GM12878 (cell line): Measurements from ENCODE around the gene ADGRB2. TPM values are rescaled to one million over a fixed set of nuclear protein-coding genes. Genes with fewer than 3 reads are reported as not detected.

Source experiments
- CBX5 ChIP-seq: sonication (generic); IDR thresholded peaks from 2 replicates; pipeline ENCODE4 v1.6.1; 2016; ENCODE audit warnings: low read depth, moderate library complexity, mild to moderate bottlenecking, inconsistent platforms
- EGR1 ChIP-seq, 2 experiments: IDR thresholded peaks; 1 replicate in 1 of 2; 2 replicates in 1 of 2; pipeline ENCODE4 v1.6.1; 2011 to 2012; ENCODE audit warnings: low read depth in 2 of 2, low read length in 2 of 2, borderline replicate concordance in 1 of 2, mild to moderate bottlenecking in 1 of 2, moderate library complexity in 1 of 2
- MEF2B ChIP-seq: fragments of 450-650 bp; IDR thresholded peaks from 2 replicates; pipeline ENCODE4 v1.6.1; 2018; ENCODE audit warnings: mild to moderate bottlenecking, moderate library complexity; ENCODE audit not compliant: partially characterized antibody, poor library complexity, severe bottlenecking
- NFYA ChIP-seq: IDR thresholded peaks from 2 replicates; pipeline ENCODE4 v1.6.1; 2011; ENCODE audit warnings: low read depth, mild to moderate bottlenecking, low read length, improper control_type of control experiment, borderline replicate concordance
- PML ChIP-seq: IDR thresholded peaks from 2 replicates; pipeline ENCODE4 v1.6.1; 2012; ENCODE audit warnings: low read length, inconsistent platforms
- POU2F2 ChIP-seq: IDR thresholded peaks from 3 replicates; pipeline ENCODE4 v1.6.1; 2011; ENCODE audit warnings: low read depth, mild to moderate bottlenecking, low read length, borderline replicate concordance
- PRDM15 ChIP-seq: fragments of 450-650 bp; formaldehyde crosslinking; IDR thresholded peaks from 2 replicates; pipeline ENCODE4 v1.4.0; 2020; ENCODE audit warnings: mild to moderate bottlenecking, moderate library complexity
- RBBP5 ChIP-seq: fragments of 200-600 bp; sonication (generic); conservative IDR thresholded peaks from 2 replicates; pipeline ENCODE4 v1.6.1; 2016
- RFX5 ChIP-seq: IDR thresholded peaks from 2 replicates; pipeline ENCODE4 v1.6.1; 2011; ENCODE audit warnings: low read depth, low read length, improper control_type of control experiment
- SUZ12 ChIP-seq: fragments of 200-600 bp; sonication (generic); IDR thresholded peaks from one replicate; pipeline ENCODE4 v1.6.1; 2018; ENCODE audit warnings: antibody characterized with exemption, mild to moderate bottlenecking; ENCODE audit not compliant: unreplicated experiment
- TAF1 ChIP-seq: IDR thresholded peaks from 2 replicates; pipeline ENCODE4 v1.6.1; 2011; ENCODE audit warnings: mild to moderate bottlenecking, low read depth, low read length, borderline replicate concordance
- polyA plus RNA-seq, 11 experiments: library from polyadenylated mRNA; depleted of rRNA in 4 of 11; unstranded in 6 of 11; stranded (reverse) in 5 of 11; fragments of >200 nt; fragmentation: Nextera tagmentation in 4 of 11; fragmentation: Illumina TruSeq in 1 of 11; extraction: Ambion mirVana in 4 of 11; extraction: Trizol in 1 of 11; gene quantifications; 1 replicate in 1 of 11; 2 replicates in 10 of 11; pipeline versions ENCODE4 v1.2.1 to v1.2.3, GENCODE V29; 2011 to 2016; ENCODE audit warnings: inconsistent platforms in 2 of 11, missing spikeins in 2 of 11, low read depth in 1 of 11
- total RNA-seq, 4 experiments: library from RNA; depleted of rRNA in 3 of 4; stranded (reverse); fragments of >200 nt in 3 of 4; fragmentation: Illumina TruSeq in 1 of 4; extraction: Trizol in 1 of 4; gene quantifications; 2 replicates each; pipeline versions ENCODE4 v1.2.1 to v1.2.3, GENCODE V29; 2013 to 2021

ADGRB2 gene
- total and polyA plus RNA-seq, 10 of the 15 experiments (the other 5 are each of a cell fraction or from before 2014, with no cell fraction given), result 0.11 to 0.33 (median 0.18) TPM; not detected in 4

- TF ChIP-seq RFX5 (no peak), EGR1 (IDR thresholded peaks at IDR 0.05; ENCODE audit: borderline replicate concordance in 1 of 2, low read depth in 2 of 2, low read length in 2 of 2) (no peak), SUZ12 (no peak), MEF2B (no peak), RBBP5 (no peak), PML (no peak), POU2F2 (no peak), CBX5 (no peak), PRDM15 (CRISPR knock-in tag) (no peak), TAF1 (no peak), NFYA (no peak)
Measured at GRCh38 chr1:31807273-31808048, 43.3 kb upstream of the ADGRB2 start (continued).
